DOHH2 (cell line): Measurements from ENCODE around the gene P2RX6.

Experiments used
- EZH2phosphoT487 ChIP-seq: fragments of 200-600 bp; sonication (generic); IDR thresholded peaks from 2 replicates; pipeline ENCODE4 v1.6.1; 2017; ENCODE audit warnings: borderline replicate concordance, mild to moderate bottlenecking, antibody characterized with exemption, low read length, moderate library complexity, mixed read lengths
- TF ChIP-seq, protein P1 (sequence below): fragments of 200-600 bp; sonication (generic); IDR thresholded peaks from one replicate; pipeline ENCODE4 v1.5.1; 2014; ENCODE audit warnings: antibody characterized with exemption, mild to moderate bottlenecking, low read depth, low read length; ENCODE audit not compliant: poor library complexity, severe bottlenecking

- TF ChIP-seq, protein P1, sequence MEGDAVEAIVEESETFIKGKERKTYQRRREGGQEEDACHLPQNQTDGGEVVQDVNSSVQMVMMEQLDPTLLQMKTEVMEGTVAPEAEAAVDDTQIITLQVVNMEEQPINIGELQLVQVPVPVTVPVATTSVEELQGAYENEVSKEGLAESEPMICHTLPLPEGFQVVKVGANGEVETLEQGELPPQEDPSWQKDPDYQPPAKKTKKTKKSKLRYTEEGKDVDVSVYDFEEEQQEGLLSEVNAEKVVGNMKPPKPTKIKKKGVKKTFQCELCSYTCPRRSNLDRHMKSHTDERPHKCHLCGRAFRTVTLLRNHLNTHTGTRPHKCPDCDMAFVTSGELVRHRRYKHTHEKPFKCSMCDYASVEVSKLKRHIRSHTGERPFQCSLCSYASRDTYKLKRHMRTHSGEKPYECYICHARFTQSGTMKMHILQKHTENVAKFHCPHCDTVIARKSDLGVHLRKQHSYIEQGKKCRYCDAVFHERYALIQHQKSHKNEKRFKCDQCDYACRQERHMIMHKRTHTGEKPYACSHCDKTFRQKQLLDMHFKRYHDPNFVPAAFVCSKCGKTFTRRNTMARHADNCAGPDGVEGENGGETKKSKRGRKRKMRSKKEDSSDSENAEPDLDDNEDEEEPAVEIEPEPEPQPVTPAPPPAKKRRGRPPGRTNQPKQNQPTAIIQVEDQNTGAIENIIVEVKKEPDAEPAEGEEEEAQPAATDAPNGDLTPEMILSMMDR: no peak
- TF ChIP-seq EZH2phosphoT487: no peak
Observed at GRCh38 chr22:20991252-20992055, 23.5 kb upstream of the P2RX6 start.
